GM19438 (cell line): ENCODE results near the gene ACTN1.
"Not testable (repeated sequence)": the region's sequence is repeated elsewhere in the genome, so short reads cannot be mapped to it uniquely, and the experiment has no call there.

Experiments used
- ATAC-seq: cut with Tn5 transposase; IDR thresholded peaks from one replicate; pipeline ENCODE4 v1.9.1; 2021; ENCODE audit warnings: low read depth; ENCODE audit not compliant: unreplicated experiment

The ACTN1 gene

DNA sequence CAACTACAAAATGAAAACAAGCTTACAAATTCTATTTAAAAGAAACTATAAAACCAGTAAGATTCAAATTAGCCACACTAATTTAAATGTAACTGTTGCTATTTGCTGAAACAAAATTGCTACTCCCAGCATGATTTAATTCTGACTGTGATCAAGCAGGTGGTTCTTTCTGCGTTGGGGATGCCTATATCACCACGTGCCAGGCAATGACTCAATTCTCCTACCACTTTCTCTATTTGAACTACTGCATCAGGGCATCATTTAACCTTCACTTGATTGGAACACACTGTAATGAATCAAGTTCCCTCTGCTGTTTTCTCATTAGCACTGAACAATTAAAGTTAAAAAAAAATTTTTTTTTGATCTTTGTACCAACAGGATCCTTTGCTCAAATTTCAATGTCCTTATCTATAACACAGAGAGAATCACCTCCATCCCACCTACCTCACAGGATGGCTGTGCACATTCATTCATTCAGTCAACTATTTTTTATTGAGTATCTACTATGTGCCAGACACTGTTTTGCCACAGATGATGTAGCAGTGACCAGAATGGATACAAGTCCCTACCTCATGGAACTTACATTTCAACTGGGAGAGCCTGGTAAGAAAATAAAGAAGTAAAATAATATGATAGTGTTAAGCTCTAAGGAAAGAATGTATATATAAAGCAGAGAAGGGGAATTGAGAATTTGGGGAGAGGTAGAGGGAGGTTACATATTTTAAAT, 8.0 kb upstream of the ACTN1 start:
- no peak for ATAC-seq

DNA sequence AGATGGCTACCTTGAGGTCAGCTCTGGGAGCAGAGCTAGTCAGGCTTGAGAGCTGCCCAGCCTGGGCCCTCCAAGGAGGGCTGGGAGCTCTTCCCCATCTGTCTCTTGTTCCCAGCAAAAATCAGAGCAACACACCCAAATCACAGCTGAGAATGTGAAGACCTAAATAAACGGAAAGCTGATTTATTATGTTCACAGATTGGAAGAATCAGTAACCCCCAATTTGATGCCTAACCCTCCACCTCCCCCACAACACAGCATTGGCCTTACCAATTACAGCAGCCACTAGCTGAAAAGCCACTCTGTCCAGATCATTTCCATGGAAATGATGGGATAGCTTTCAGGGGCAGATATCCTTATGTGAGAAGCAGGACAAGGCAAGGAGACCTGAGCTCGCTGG, 7.1 kb upstream of the ACTN1 start:
- ATAC-seq = no peak

DNA sequence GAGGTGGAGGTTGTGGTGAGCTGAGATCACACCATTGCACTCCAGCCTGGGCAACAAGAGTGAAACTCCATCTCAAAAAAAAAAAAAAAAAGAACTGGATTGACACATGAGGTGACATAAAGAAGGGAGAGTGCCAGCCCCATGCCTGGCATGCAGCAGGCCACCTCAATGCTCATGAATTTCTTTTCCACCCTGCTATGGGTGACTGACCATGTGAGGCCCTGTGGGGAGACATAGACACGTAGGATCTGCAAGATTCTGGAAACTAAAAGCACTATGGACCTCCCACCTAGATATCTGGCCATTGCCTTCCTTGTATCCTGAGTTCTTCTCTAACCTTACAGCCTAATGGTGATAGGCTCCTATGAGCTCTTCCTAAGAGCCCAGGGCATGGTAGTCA, 5.6 kb upstream of the ACTN1 start:
- no peak for ATAC-seq

DNA sequence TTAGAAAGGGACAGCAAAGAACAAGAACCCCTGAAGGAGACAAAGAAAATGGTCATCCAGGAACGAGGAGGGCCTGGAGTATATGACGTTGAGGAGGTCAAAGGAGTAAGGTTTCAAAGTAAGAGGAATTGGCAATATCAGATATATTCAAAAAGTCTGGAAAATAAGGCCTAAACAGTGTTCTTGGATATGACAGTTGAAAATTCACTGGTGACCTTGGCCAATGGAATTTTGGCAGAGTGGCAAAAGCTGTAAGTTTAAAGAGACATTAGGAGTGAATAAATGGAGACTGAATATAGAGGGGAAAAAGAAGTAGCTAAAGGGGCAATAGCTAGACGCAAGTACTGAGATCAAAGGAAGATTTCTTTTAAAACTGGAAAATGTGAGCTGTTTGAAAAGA, 4.1 kb upstream of the ACTN1 start:
- ATAC-seq = no peak

DNA sequence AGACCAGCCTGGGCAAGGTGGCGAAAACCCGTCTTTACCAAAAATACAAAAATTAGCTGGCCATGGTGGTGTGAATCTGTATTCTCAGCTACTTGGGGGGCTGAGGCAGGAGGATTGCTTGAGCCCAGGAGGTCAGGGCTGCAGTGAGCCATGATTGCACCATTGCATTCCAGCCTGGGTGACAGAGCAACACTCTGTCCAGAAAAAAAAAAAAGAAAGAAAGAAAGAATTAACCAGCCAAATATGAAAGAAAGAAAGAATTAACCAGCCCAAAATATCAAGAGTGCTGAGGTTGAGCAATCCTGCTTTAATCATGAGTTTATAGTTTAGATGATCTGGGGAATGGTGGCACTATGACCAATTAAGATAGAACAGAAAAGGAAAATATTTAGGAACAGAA, 3.5 kb upstream of the ACTN1 start:
- ATAC-seq = no peak

DNA sequence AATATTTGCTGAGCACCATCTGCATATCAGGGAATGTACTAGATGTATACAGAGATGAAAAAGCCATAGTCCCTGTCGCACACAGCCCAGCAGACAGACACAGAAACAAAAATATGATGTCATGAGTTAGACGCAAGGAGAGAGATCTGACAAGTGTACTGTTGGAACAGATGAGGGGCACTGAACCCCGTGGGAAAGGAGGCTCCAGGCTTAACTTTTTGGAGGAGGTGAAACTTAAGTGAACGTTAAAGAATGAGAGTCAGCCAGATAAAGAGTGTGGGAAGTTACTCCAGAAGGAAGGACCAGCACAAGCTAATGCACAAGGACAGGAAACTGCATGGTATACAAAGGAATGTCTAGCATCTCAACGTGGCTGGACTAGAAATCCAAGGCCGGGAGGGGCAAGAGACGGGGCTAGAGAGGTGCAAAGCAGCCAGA, 2.5 kb upstream of the ACTN1 start:
- no peak for ATAC-seq

DNA sequence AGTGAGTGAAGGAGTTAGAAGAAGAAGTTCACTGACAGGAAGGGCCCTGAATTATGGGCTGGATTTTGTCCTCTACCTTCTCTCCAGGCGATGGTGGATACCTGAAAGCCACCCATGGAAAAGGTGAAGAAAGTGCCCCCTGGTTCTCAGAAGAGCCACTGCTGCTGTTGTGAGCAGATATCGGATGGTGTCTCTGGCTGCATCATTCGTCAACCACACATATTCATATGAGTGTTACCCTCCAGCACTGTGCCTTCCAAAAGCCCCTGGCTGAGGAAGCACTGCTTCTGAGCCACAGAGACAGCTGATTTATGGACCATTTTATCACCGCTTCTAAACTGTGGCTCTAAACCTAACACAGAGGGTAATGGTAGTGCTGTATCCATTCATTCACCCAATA, 2.0 kb upstream of the ACTN1 start:
- no peak for ATAC-seq

DNA sequence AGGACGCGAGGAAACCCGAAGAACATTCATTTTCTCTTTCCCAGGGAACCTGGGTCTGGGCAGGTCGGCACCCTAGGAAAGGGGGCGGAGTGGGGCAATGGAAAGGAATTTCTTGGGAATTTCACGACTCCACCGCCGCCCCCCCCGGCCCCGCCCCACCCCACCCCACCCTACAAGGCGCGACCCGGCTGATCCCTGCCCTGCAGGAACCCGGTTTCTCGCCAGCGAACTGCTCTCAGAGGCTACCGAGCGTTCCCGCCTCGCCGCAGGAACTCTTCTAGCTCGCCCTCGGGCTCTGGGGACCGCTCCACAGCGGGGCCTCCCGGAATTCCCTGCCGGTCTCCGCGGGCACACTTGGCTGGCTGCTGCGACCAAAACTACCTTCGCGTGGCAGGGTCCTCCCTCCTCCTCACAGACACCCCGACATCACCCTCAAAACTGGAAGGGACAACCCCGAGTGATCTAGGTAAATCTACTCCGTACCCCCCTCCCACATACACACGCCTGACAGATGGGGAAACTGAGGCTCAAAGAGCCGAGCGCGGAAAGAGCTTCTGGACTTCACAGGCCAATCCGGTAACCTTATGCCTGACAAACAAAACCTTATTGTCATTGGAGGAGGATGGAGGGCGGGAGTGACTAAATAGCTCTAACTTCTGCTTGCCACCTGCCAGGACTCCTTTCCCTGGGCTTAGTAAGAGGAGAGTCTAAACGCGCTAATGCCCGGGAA, 785 bp upstream of the ACTN1 start:
- ATAC-seq = no peak

DNA sequence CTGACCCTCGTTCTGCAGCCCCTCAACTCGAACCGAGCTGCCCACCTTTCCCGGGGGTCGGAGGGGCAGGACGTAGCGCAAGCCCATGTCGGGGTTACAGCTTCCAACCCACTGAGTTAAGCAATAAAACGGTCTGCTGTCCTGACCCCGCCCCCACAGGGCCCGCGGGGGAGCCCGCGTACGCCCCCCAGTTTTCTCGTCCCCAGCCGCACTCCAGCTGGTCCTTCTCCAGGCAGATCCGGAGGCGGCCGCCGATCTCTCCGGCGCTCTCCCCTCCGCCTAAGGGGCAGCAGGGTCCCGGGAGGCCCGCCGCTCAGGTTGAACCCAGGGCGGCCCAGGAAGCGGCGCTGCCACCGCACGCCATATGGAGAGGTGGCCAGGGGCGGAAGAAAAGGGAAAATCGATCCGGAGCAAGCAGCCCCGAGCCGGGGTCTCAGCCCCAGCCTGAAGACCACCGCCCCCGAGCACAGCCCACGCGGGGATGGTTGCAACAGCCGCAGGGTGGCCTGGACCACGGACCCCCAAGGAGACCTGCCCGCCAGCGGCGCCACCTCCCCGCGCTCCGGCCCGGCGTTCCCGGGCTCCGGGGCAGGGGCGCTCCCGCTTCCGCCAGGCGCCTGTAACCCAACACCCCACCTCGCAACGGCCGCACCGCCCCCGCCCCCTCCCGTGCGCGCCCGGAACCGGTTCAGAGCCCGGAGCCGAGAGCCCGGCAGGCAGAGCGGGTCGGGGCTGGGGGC, 760 bp downstream of the ACTN1 start:
- peak; percentile 40 for ATAC-seq

DNA sequence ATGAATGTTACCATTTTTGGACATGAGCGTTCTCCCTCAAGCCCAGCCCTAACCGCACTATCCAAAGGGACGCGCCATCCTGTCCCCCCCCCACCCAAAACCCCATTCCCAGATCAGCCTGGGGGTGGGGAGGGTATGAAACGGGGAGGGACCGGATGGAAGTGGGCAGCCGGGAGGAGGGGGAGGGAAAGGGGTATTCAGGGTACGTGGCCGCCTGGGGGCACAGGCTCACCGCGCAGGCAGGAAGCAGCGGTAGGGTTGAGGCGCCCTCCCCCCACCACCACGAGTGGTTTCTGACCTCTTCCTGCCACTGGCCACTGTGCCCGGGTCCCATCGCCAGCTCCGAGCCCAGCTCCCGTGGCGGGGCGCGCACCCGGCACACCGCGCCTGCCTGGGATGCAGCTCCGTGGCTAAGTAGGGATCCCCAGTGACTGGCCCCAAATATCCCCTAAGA, 1.4 kb downstream of the ACTN1 start:
- ATAC-seq = peak; percentile 31

DNA sequence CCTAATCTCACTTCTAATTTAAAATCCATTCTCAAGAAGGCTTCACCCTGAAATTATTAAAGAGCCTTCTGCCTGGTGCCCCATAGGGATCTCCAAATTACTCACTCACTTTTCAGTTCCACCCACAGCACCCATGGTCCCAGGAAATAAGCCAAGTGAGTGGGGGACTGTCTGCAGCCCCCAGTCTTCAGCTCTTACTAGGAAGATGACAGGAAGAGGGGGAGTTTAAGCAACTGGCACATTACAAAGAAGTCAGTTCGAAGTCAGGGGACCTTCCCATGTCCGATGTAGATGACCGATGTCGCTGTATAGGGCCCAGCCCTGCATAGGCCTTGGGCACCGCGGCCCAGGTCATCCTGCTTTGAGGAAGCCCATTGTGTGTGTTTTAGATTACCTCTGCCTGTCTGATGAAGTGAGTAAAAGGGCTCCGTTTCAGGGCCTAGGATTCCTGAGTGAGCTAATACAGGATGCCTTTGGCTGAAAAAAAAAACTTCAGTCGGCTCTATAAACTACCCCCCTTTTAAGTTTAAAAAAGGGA, 1.9 kb downstream of the ACTN1 start:
- no peak for ATAC-seq

DNA sequence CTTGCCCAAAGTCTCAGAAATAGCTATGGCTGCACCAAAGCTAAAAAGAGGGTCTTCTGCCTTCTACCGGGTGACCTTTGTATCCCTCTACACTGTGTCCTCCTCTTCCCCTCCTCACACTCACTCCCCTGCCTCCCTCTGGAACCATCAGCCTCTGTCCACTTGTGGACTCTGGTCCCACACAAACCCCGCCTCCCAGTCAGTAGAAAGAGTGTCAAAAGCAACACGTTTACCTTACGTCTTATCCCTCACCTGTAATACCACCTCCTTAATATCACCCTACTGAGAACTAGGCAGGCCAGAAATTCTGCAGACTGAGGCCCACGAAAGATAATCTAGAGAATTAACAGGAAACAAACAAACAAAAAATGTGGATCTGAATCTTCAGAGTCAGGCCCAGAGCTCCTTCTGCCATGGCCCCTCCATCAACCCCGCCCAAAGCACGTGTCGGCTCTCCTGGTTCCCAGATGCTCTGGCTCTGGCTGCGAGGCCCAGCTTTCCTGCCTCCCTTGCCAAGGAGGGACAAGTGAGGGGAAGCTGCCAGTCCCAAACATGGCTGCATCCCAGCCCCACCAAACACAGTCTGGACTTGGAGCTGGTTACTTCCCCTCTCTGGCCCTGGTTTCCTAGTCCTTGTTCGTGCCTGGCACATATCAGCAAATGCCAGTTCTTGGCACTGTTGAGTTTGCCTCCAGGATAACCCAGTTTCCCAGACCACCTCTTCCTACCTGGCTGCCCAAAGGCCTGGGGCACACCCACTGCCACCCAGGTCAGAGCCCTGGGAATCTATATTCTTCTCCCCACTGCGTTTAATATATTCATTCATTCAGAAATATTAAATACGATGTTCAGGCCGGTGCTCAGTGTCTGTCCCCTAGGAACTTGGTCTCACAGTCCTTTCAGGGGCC, 2.7 kb downstream of the ACTN1 start:
- no peak for ATAC-seq

DNA sequence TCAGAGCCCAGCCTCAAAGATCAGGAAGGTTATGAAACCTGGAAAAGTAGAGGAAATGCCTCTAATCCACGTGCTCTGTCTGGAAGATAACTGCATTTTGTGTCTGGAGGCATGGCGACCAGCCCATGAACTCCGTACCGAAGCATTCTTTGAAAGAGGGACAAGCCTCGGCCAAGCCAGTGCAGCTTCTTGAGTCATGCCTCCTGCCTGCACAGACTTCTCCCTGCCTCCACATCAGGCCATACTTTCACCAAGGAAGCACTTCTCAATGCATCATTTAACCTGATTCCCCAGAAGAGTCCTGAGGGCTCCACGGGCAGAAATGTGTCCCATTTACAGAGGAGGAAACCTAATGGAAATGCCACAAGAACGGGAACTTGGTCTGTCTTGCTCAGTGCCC, 3.4 kb downstream of the ACTN1 start:
- no peak for ATAC-seq

DNA sequence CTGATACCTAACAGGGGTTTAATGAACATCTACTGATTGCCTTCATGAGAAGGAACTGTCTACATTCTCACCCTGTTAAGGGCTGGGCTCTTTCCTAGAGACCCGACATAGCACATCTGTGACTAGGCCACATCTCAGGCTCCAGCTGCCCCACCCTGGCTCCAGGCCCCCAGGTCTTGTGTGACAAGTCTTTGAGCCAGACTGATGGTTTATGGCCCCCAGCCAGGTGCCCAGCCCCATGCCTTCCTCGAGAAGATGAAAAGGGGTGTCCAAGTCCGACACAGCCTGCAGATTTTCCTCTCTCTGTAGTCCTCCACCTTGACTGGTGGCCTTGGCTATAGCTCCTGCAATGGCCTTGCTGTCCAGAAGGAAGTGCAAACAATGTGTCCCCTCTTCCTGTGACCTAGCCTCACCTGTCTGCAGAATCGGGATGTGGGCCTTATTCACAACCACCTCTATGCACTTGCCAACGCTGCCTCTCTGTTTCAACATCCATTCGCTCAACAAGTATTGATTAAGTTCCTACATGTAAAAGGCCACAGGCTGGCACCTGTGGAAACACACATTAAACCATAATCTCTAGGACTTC, 4.2 kb downstream of the ACTN1 start:
- no peak for ATAC-seq

DNA sequence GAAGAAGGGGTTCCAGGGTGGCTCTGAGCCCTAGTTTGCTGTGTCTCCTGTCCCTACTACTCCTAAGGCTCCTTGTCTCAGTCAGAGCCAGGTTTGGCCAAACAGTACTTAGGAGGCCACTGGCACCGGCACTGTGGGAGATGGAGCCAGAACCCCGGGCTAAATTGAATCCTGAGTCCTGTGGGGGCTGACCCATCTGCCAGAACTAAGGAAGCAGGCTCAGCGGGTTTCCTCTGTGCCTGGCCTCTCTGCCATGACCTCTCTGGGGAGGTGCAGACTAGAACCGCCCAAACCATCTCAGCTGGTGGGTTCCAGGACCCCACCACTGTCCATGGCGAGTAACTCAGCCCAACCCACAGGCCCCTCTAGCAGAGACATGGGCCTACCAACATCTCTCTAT, 5.5 kb downstream of the ACTN1 start:
- no peak for ATAC-seq

DNA sequence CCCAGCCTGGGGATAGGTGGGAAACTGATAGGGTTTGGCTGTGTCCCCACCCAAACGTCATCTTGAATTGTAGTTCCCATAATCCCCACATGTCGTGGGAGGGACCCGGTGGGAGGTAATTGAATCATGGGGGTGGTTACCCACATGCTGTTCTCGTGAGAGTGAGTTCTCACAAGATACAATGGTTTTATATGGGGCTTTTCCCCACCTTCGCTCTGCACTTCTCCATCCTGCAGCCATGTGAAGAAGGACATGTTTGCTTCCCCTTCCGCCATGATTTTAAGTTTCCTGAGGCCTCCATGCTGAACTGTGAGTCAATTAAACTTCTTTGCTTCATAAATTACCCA, 5.9 kb downstream of the ACTN1 start:
- ATAC-seq = not testable (repeated sequence)

DNA sequence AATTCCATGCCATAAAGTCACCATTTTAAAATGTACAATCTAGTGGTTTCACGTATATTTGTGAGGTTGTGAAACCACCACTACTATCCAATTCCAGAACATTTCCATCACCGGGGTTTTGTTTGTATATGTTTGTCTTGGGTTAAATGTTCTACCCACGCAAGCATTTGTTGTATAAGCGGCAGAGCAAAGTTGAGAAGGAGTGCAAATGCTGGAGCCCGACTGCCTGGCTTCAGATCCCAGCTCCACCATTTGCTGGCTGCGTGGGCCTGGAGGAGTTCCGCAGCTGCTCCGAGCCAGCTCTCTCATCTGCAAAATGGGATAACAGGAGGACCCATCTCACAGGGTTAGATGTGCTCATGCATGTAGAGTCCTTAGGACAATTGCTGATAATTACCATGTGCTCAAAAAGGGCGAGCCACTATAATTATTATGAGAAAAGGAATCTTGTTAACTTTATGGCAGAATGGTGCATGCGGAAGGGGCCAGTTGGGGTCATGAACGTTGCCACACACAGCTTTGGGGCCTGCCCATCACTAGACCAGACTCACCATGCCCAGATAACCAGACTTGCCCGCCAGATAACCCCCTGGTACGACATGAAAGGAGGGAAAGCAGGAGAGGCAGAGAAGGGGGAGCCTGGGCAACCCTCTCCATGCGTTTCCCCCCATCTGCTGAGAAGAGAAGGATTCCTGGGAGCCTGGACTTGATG, 6.4 kb downstream of the ACTN1 start:
- ATAC-seq = no peak

DNA sequence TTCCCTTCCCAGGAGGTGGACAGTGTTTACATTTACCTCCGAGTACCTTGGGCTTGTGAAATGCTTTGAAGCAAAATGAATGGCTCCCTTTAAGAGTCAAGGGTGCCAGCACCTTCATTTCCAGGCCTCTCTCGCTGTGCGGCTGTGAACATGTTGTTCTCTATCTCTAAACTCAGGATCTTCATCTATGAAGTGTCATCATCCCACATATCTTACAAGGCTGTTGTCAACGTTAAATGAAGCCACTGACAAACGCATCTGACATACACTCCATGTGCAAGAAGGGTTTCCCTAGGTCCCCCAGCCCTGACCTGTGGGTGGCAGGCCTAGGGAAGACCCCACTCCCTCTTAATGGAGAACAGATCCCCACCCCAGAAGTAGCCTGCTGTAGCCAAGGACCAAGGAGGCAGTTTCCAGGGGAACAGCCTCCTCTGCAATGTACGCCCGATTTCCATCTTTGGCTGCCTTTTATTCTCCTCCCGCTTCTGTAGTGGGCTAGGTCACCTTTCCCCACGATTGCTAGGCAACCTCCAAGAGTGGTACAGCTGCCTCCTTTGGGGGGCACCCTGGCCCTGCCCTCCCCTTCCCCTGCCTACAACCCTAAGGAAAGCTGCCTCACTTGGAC, 7.6 kb downstream of the ACTN1 start:
- no peak for ATAC-seq

DNA sequence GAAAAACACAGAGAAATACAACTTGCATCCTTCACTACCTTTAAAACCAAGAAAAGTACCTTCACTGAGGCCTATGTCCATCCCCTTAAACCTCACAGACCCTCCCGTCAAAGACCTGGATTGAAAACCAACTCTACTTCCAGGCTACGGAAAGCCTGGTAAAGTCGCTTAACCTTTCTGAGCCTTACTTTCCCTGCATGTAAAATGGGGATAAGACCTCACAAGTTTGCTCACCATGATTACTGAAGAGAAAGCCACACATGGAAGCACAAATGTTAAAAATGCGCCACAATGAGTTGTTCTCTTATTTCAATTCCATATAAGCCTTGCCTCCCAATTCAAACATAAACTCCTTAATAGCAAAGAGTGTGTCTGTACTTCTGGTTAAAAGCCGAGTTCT, 8.4 kb downstream of the ACTN1 start:
- ATAC-seq = no peak
